ENCODE data around the gene YY2. TPM values are rescaled to one million over a fixed set of nuclear protein-coding genes. Genes with fewer than 3 reads are reported as not detected.
A peak's percentile ranks its signal among the peaks of the same experiment; 100 is the strongest.
"Not testable (repeated sequence)": the region's sequence is repeated elsewhere in the genome, so short reads cannot be mapped to it uniquely, and the experiment has no call there.

YY2 gene
- total RNA-seq, 2 experiments from 2014 or later, result 0.79 to 1.3 TPM

DNA sequence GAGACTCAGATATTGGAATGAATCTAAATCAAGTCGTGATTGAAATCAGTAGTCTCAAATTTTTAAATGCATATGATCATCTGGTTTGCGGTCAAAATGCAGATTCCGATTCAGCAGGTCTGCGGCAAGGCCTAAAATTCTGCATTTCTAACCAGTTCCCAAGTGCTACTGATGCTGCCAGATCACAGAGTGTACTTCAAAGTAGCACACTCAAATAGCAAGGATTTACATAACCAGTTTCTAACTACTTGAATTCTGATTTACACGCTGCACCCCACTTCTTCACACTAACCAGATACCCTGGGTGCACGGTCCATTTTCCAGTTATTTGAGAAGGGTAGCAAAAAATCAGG lies 15.6 kb upstream of the YY2 start:
- H3K36me3 Mint-ChIP-seq (ENCODE audit: low read depth), result peaks cover 3% of the 10 kb centered on the region
- CTCF ChIA-PET, result no interaction called here
- intact Hi-C loops (cut with micrococcal nuclease), result loop anchor here (1.0 to 10.0 kb wide), 4 partner anchors 87 to 1825 kb away; partner anchors contain the start of gene PRDX4
- H3K4me3 Mint-ChIP-seq, result peak overlapping the region; percentile 81
- peaks cover 9% of the 10 kb centered on the region for H3K4me1 Mint-ChIP-seq (ENCODE audit: low read depth)
- peak; percentile 58 for DNase-seq
- H3K9me3 Mint-ChIP-seq, result no peaks in the 10 kb centered on the region
- peak overlapping the region; percentile 92 for H3K27ac Mint-ChIP-seq
- H3K27me3 Mint-ChIP-seq (ENCODE audit: low read depth), result no peaks in the 10 kb centered on the region

DNA sequence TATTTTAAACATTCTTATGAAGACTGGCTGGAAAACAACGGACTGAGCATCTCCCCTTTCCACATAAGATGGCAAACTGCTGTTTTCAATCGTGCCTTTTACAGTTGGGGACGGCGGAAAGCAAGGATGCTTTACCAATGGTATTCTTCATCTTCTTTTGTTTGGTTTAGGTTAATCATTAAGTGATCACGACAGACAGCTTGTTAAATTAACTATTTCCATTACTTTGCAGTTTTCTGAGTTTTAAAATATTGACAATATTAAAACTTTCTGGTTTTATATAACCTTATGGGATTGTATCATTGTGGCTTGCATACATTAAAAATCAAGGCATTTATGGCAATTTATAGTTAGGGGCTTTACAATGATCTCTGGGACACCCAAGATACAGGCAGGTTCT lies 12.6 kb upstream of the YY2 start:
- Mint-ChIP-seq H3K4me3 (no peak overlapping the region), H3K9me3 (no peaks in the 10 kb centered on the region), H3K27ac (no peak overlapping the region), H3K27me3 (ENCODE audit: low read depth) (no peaks in the 10 kb centered on the region), H3K36me3 (ENCODE audit: low read depth) (peaks cover 3% of the 10 kb centered on the region), H3K4me1 (ENCODE audit: low read depth) (peaks cover 9% of the 10 kb centered on the region)
- intact Hi-C loops (cut with micrococcal nuclease), result loop anchor here (10.0 kb wide), 1 partner anchor 1822 kb away; the partner anchor contains the start of gene PRDX4
- CTCF ChIA-PET, result no interaction called here
- no peak for DNase-seq

GRCh38 chrX:21845096-21845495 lies 10.7 kb upstream of the YY2 start:
- intact Hi-C loops (cut with micrococcal nuclease), result loop anchor here (10.0 kb wide), 1 partner anchor 1820 kb away; the partner anchor contains the start of gene PRDX4

GRCh38 chrX:21847342-21847741 lies 8.4 kb upstream of the YY2 start:
- DNase-seq, result no peak
- Mint-ChIP-seq H3K4me3 (no peak overlapping the region), H3K27me3 (ENCODE audit: low read depth) (no peaks in the 10 kb centered on the region), H3K36me3 (ENCODE audit: low read depth) (peaks cover 6% of the 10 kb centered on the region), H3K27ac (no peak overlapping the region), H3K4me1 (ENCODE audit: low read depth) (no peaks in the 10 kb centered on the region), H3K9me3 (no peaks in the 10 kb centered on the region)
- intact Hi-C loops (cut with micrococcal nuclease), result loop anchor here (10.0 kb wide), 1 partner anchor 1817 kb away; the partner anchor contains the start of gene PRDX4
- CTCF ChIA-PET, result no interaction called here

More at GRCh38 chrX:21845096-21845495, 10.7 kb upstream of the YY2 start:
- Mint-ChIP-seq H3K9me3 (no peaks in the 10 kb centered on the region), H3K4me3 (no peak overlapping the region), H3K27me3 (ENCODE audit: low read depth) (no peaks in the 10 kb centered on the region), H3K36me3 (ENCODE audit: low read depth) (peaks cover 4% of the 10 kb centered on the region), H3K27ac (no peak overlapping the region), H3K4me1 (ENCODE audit: low read depth) (peaks cover 9% of the 10 kb centered on the region)
- no peak for DNase-seq
- CTCF ChIA-PET, result no interaction called here

DNA sequence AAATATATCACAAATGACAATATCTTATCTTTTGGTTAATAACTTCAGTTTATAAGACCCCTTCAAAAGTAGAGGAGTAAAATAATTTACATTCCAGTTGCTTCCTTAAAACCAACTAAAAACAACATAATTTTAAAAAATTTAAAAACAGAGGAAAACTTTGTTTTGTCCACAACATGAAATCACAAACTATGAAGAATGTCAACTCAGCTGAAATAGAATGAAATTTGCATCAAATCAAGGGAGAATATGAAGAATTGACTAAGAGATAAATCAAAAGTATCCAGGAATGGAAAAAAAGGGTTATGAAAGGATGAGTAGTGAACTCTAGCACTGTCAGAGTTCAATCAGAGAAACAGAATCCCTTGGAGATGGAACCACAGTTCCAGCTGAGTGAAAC lies 2.2 kb upstream of the YY2 start:
- intact Hi-C loops (cut with micrococcal nuclease), result no loop called here
- Mint-ChIP-seq H3K27ac (no peak overlapping the region), H3K4me3 (no peak overlapping the region), H3K9me3 (no peaks in the 10 kb centered on the region), H3K4me1 (ENCODE audit: low read depth) (no peaks in the 10 kb centered on the region), H3K27me3 (ENCODE audit: low read depth) (no peaks in the 10 kb centered on the region), H3K36me3 (ENCODE audit: low read depth) (peaks cover 10% of the 10 kb centered on the region)
- DNase-seq, result no peak
- CTCF ChIA-PET, result no interaction called here

GRCh38 chrX:21856504-21856903 lies 717 bp downstream of the YY2 start:
- DNase-seq, result no peak
- Mint-ChIP-seq H3K27ac (no peak overlapping the region), H3K36me3 (ENCODE audit: low read depth) (peaks cover 7% of the 10 kb centered on the region), H3K9me3 (no peaks in the 10 kb centered on the region), H3K4me3 (no peak overlapping the region), H3K4me1 (ENCODE audit: low read depth) (no peaks in the 10 kb centered on the region), H3K27me3 (ENCODE audit: low read depth) (no peaks in the 10 kb centered on the region)
- CTCF ChIA-PET, result no interaction called here
- intact Hi-C loops (cut with micrococcal nuclease), result no loop called here

DNA sequence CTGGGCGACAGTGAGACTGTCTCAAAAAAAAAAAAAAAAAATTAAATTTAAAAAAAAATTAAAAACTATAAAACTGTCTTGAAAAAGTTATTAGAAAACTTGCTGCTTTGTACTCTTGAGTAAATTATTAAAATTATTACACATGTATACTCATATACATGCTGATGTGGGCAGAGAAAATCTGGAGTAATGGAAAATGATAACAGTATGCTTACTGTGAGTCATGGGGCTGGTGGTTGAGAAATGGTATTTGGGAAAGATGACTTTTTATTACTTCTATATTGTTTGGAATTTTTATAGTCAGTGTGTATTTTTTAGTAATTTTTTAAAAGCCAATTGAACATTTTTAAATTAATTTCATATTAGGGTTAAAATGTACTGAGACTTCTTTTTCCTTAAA lies 7.5 kb downstream of the YY2 start:
- Mint-ChIP-seq H3K4me3 (no peak overlapping the region), H3K36me3 (ENCODE audit: low read depth) (no peaks in the 10 kb centered on the region), H3K27ac (no peak overlapping the region), H3K27me3 (ENCODE audit: low read depth) (no peaks in the 10 kb centered on the region), H3K4me1 (ENCODE audit: low read depth) (peaks cover 4% of the 10 kb centered on the region), H3K9me3 (no peaks in the 10 kb centered on the region)
- DNase-seq, result no peak
- intact Hi-C loops (cut with micrococcal nuclease), result no loop called here
- CTCF ChIA-PET, result no interaction called here

DNA sequence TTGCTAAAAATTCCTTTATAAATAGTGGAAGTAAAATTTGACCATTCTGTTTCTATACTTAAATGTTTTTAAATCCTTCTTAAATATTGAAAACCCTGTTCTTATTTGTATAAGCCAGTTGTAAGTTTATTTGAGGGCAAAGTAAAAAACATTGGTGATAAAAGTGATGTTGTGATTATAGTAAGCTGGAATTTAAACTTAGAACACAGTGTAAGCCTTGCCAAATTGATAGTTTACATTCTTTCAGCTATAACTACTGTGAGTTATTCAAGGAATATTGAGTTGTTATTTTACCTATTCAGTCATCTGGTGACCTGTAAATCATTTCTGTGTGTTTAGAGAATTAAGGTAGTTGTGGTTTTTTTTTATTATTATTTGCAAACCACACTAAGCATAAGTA lies 9.6 kb downstream of the YY2 start:
- peaks cover 4% of the 10 kb centered on the region for H3K4me1 Mint-ChIP-seq (ENCODE audit: low read depth)
- H3K4me3 Mint-ChIP-seq, result no peak overlapping the region
- H3K27ac Mint-ChIP-seq, result no peak overlapping the region
- H3K36me3 Mint-ChIP-seq (ENCODE audit: low read depth), result no peaks in the 10 kb centered on the region
- DNase-seq, result no peak
- H3K27me3 Mint-ChIP-seq (ENCODE audit: low read depth), result no peaks in the 10 kb centered on the region
- no peaks in the 10 kb centered on the region for H3K9me3 Mint-ChIP-seq
- CTCF ChIA-PET, result no interaction called here
- intact Hi-C loops (cut with micrococcal nuclease), result no loop called here

GRCh38 chrX:21870494-21870893 lies 14.7 kb downstream of the YY2 start:
- CTCF ChIA-PET, result no interaction called here
- no peak overlapping the region for H3K4me3 Mint-ChIP-seq
- H3K36me3 Mint-ChIP-seq (ENCODE audit: low read depth), result no peaks in the 10 kb centered on the region
- intact Hi-C loops (cut with micrococcal nuclease), result no loop called here
- no peaks in the 10 kb centered on the region for H3K4me1 Mint-ChIP-seq (ENCODE audit: low read depth)
- H3K9me3 Mint-ChIP-seq, result no peaks in the 10 kb centered on the region
- no peak for DNase-seq
- no peaks in the 10 kb centered on the region for H3K27me3 Mint-ChIP-seq (ENCODE audit: low read depth)
- no peak overlapping the region for H3K27ac Mint-ChIP-seq

DNA sequence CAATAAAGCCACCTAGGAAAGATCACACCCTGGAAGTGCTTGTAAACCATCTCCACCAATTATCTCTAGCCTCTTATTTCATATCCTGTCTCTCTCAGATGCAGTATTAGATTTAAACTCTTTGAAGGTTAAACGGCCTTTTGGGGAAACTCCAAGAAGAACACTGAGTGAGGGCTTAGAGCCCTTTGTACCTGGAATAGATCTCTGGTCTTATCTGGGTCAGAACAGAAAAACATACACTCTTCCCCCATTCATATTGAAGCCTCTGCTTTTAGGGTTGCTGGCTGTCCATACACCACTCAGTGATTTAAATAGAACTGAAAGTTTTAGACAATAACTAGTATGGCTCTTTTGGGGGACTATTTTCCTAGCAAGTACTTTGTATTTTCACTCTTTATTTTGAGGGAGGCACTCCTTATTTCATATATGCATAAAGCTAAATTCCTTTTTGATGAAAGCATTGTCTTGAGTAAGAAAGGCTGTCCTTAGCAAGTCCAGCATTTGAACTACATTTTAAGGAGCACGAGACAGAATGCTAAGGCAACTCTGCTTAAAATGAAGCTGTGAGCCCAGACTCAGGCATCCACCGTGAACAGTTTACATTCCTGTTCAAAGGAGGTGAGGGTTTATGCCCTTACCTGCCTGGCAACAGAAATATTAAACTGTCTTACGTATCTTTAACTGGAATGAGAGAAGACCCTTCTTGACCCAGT lies 17.4 kb downstream of the YY2 start:
- H3K36me3 Mint-ChIP-seq (ENCODE audit: low read depth), result no peaks in the 10 kb centered on the region
- H3K4me1 Mint-ChIP-seq (ENCODE audit: low read depth), result no peaks in the 10 kb centered on the region
- no peaks in the 10 kb centered on the region for H3K27me3 Mint-ChIP-seq (ENCODE audit: low read depth)
- DNase-seq, result no peak
- no peaks in the 10 kb centered on the region for H3K9me3 Mint-ChIP-seq
- intact Hi-C loops (cut with micrococcal nuclease), result no loop called here
- CTCF ChIA-PET, result no interaction called here
- no peak overlapping the region for H3K27ac Mint-ChIP-seq
- H3K4me3 Mint-ChIP-seq, result no peak overlapping the region

GRCh38 chrX:21874182-21874581 lies 18.4 kb downstream of the YY2 start:
- H3K27ac Mint-ChIP-seq; intact Hi-C loops (cut with micrococcal nuclease); H3K4me3 Mint-ChIP-seq; H3K9me3 Mint-ChIP-seq; H3K36me3 Mint-ChIP-seq (ENCODE audit: low read depth); H3K27me3 Mint-ChIP-seq (ENCODE audit: low read depth); H3K4me1 Mint-ChIP-seq (ENCODE audit: low read depth); CTCF ChIA-PET; DNase-seq: not testable (repeated sequence)

DNA sequence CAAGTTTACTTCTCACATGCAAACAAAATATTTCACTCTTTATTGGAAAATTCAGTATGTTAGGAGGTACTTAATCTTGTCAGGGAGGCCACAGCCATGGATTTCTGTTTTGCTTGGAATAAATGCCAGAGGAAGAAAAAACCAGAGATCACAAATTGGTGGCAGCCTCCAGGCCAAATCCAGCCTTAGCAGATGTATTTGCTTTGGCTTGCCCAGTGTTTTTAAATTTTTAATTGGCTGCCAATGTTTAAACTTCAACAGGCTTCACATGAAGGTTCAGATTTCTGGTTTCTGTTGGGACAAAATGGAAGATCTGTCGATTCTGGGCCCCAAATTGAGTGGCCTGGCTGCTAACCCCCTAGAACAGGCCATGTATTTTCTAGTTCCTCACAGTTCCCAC lies 19.2 kb downstream of the YY2 start:
- CTCF ChIA-PET, result no interaction called here
- no peaks in the 10 kb centered on the region for H3K36me3 Mint-ChIP-seq (ENCODE audit: low read depth)
- DNase-seq, result no peak
- H3K4me1 Mint-ChIP-seq (ENCODE audit: low read depth), result no peaks in the 10 kb centered on the region
- no peak overlapping the region for H3K27ac Mint-ChIP-seq
- no peak overlapping the region for H3K4me3 Mint-ChIP-seq
- intact Hi-C loops (cut with micrococcal nuclease), result no loop called here
- no peaks in the 10 kb centered on the region for H3K27me3 Mint-ChIP-seq (ENCODE audit: low read depth)
- no peaks in the 10 kb centered on the region for H3K9me3 Mint-ChIP-seq

DNA sequence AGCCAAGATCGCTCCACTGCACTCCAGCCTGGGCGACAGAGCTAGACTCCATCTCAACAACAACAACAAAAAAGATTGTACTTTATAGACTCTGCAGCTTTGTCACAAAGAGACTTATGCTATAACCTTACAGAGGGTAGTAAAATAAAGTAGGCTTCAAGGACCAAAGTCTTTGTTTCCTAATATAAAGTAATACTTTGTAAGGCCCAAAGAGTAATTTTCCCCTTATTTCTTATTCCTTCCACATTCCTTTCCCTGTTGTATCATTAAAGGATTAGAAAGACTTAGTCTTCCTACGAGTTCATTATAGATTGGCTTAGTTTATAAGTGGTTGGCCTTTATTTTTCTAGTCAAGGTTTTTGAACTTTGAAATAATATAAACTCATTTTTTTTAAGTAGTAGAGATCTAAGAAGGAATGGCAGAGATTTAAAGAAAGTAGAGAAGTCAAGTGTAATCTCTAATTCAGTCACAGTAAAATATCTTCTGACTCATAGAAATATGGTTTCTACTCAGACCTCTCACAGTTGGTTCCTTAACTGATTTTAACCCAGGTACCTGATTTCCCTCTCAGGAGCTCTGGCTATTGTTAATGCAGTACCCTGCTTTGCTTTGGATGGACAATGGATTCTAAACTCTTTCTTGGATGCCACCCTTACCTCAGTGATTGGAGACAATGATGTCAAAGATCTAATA lies 26.2 kb downstream of the YY2 start:
- DNase-seq, result no peak
- Mint-ChIP-seq H3K27me3 (ENCODE audit: low read depth) (no peaks in the 10 kb centered on the region), H3K4me3 (no peak overlapping the region), H3K4me1 (ENCODE audit: low read depth) (no peaks in the 10 kb centered on the region), H3K27ac (no peak overlapping the region), H3K36me3 (ENCODE audit: low read depth) (peaks cover 3% of the 10 kb centered on the region), H3K9me3 (no peaks in the 10 kb centered on the region)
- CTCF ChIA-PET, result interaction anchor here (0.9 kb wide), 1 partner anchor 47 kb away, joined by 3 read pairs; no protein-coding TSS in a partner anchor
- intact Hi-C loops (cut with micrococcal nuclease), result no loop called here

All from activated naive CD4-positive, alpha-beta T cell treated with anti-CD3 and anti-CD28 coated beads for 36 hours (primary cell).